Measurements from ENCODE around the gene FIP1L1.
A peak's percentile ranks its signal among the peaks of the same experiment; 100 is the strongest.
"Not testable (repeated sequence)": the region's sequence is repeated elsewhere in the genome, so short reads cannot be mapped to it uniquely, and the experiment has no call there.

Gene FIP1L1

GRCh38 chr4:53378171-53378482 lies 686 bp downstream of the FIP1L1 start:
- no peak for DNase-seq

GRCh38 chr4:53380221-53380620 lies 2.8 kb downstream of the FIP1L1 start:
- peak; percentile 45 for DNase-seq

GRCh38 chr4:53409479-53409878 lies 32.0 kb downstream of the FIP1L1 start:
- DNase-seq: not testable (repeated sequence)

GRCh38 chr4:53419208-53419607 lies 41.8 kb downstream of the FIP1L1 start:
- DNase-seq: no peak

DNA sequence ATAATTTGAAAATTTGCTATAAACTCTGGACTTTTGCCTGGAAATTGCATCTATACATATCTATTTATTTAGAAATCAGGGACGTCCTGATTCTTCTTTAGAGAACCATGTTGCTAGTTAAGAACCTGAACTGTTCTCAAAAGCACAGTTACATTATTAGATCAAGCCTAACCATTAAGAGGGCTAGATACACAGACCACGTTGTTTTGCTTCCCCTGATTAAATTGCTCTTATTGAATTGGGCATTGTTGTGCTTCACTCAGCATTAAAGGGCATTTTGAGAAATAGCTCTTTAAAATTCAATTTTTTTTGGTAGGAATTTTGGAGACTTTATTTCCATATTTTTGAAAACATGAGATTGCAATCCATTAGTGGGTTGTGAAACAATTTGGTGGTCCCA lies 44.4 kb downstream of the FIP1L1 start:
- DNase-seq: no peak

- DNase-seq: no peak
Measured at GRCh38 chr4:53422367-53422766, 44.9 kb downstream of the FIP1L1 start.

- DNase-seq: no peak
Measured at GRCh38 chr4:53424280-53424679, 46.8 kb downstream of the FIP1L1 start.

DNA sequence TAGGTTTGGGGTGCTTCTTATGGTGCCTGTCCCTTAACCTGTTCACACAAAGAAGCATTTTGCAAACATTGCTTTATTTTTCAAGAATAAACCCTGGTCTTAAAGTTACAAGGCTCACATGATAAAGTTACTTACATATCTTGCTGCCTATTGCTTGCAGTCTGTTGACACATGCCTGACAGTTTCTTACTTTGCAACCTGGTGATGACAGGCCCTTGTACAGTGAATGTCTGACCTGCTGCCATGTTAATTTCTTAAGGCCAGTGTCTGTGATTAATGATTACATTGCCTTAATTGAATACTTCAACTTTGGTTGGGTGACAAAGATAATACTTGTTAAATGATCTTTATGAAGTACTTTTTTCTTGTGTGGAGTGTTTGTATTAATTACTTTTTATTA lies 49.9 kb downstream of the FIP1L1 start:
- no peak for DNase-seq

GRCh38 chr4:53431052-53431451 lies 53.6 kb downstream of the FIP1L1 start:
- no peak for DNase-seq

GRCh38 chr4:53432528-53433424 lies 55.3 kb downstream of the FIP1L1 start:
- DNase-seq: no peak

- no peak for DNase-seq
Measured at GRCh38 chr4:53436251-53436650, 58.8 kb downstream of the FIP1L1 start.

- DNase-seq: no peak
Measured at GRCh38 chr4:53441564-53441963, 64.1 kb downstream of the FIP1L1 start.

GRCh38 chr4:53444954-53445353 lies 67.5 kb downstream of the FIP1L1 start:
- no peak for DNase-seq

- DNase-seq: peak; percentile 31
Measured at GRCh38 chr4:53450773-53451172, 73.3 kb downstream of the FIP1L1 start.

GRCh38 chr4:53453385-53453784 lies 75.9 kb downstream of the FIP1L1 start:
- DNase-seq: no peak

GRCh38 chr4:53455766-53456165 lies 78.3 kb downstream of the FIP1L1 start:
- no peak for DNase-seq

DNA sequence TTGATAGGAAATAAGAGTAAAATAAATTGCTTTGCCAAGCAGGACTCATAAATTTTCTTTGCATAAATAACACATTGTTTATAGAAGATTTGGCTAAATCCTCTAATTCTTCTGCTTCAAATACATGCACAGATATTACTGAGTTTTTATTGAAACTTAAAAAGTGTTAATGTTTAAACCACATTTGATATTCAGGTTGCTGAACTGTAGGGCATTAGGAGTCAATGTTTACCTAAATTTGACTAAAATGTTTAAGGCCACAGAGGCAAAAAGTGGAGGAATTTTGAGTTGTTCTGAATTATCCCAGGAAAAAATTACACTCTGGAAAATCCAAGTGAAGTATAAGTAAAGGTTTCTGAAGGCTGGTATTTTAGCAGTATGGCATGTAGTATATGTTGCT lies 78.7 kb downstream of the FIP1L1 start:
- DNase-seq: no peak

DNA sequence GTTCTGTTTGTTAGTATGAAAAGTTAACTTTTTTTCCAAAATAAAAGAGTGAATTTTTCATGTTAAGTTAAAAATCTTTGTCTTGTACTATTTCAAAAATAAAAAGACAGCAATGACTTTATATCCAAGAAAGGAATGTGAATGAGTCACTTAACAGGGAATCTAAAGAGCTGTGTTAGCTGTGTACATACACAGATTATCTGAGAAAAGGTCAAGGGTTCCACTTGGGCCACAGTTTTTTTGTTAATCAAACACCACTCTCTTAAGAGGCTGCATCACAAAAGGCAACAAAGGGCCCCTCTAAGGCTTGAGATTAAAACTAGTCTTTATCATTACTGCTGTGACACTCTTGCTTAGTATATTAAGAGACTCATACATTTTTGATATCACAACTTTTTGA lies 82.1 kb downstream of the FIP1L1 start:
- DNase-seq: peak; percentile 36

- peak; percentile 14 for DNase-seq
Measured at GRCh38 chr4:53461244-53461643, 83.8 kb downstream of the FIP1L1 start.

DNA sequence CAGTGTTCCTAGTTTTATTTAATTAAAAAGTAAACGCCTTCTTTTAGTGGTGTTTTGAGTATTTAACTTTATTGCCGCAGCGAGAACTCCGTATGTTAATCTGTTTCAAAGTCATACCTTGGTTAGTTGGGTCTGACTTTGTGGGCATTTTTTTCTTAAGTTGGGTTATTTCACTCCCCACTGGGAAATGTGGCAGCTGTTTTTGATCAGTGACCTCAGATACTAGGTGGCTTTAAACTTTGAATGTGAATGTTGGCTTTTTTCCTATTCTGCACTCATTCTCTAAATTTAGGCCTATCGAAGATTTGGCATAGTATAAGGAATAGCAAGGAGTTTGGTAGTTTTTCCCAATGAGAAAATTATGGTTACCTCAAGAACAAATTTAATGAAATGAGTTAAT lies 85.9 kb downstream of the FIP1L1 start:
- peak; percentile 25 for DNase-seq

GRCh38 chr4:53465281-53465680 lies 87.8 kb downstream of the FIP1L1 start:
- DNase-seq: no peak

- no peak for DNase-seq
Measured at GRCh38 chr4:53465891-53466290, 88.5 kb downstream of the FIP1L1 start.

DNA sequence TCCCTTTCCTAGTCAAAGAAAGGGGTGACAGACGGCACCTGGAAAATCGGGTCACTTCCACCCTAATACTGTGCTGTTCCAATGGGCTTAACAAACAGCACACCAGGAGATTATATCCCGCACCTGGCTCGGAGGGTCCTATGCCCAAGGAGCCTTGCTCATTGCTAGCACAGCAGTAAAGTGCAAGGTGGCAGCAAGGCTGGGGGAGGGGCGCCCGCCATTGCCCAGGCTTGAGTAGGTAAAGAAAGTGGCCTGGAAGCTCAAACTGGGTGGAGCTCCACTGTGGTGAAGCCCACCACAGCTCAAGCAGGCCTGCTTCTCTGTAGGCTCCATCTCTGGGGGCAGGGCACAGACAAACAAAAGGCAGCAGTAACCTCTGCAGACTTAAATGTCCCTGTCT lies 89.1 kb downstream of the FIP1L1 start:
- DNase-seq: not testable (repeated sequence)

DNA sequence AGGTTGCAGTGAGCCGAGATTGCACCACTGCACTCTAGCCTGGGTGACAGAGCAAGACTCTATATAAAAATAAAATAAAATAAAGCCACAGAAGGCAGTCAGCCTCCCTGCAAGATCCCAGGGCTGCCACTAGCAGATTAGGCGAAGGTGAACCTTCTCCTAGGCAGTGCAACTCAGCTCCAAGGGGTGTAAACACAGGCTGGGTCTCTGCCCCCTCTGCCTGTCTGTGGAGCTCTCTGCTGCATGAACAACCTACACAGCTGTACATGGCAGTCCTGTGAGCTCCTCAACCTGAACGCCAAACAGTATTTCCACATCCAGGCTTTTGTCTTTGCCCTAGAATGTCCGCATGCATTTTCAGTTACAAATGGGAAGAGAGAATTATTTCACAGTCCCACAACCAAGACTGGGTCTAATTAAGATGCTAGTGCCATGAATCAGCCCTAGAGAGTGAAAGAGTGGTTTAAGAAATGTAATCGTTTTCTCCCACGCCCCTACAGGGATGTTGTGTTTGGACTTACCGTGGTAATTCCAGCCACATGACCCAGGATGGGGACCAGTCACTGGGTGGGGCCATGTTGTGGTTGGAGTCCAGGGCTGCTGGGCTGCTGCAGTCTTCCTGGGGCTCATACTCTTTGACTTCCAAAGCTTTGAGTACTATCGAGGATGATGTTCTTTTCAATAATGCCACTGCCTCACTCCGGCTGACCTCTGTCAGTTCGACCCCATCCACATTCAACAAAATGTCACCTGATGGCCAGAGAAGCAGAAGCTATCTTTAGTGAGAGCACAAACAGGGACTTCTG lies 99.0 kb downstream of the FIP1L1 start:
- peak; percentile 99 for DNase-seq
